Subcutaneous preadipocyte (primary cell): ENCODE measurements around the gene JUN. TPM values are rescaled to one million over a fixed set of nuclear protein-coding genes. Genes with fewer than 3 reads are reported as not detected.

ENCODE experiments used
- total RNA-seq: library from RNA; depleted of rRNA; stranded (reverse); fragments of >200 nt; gene quantifications from 2 replicates; pipeline ENCODE4 v1.2.3, GENCODE V29; 2012

The JUN gene
- 77.5 and 89.9 TPM in 2 replicates for total RNA-seq

DNA sequence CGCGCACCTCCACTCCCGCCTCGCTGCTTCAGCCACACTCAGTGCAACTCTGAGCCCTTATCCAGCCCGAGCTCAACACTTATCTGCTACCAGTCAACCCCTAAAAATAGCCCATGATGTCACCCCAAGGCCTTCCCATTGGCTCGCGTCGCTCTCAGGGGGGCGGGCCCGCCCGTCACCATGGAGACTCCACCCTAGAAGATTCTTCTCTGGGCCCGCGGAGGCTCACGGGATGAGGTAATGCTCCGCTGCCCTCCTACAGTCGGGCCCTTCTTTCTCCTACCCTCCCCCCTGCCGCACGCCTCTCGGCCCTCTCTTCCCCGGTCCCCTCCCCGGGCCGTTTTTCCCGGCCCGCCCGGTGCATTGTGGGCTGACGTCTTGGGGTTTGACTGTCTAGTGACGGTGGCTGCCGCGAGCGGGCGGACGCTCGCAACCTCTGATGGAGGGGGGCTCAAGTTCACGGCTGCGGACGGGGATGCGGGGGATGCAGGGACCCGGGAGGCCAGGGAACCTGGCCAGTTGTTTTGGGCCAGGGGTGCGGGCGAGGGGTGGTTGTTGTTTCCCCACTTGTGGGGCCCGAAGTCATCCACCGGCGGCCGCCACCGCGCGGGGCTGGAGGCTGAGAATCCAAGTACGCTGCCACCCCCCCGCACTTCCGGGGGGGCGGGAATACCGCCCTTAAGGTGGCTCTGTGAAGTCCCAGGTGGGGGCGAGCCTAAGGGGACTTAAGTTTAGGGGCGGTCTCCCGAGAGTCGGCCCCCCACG is at the start of gene JUN:
JUN (minus strand) TSS at position 55 of the 765 bp plus-strand sequence. CDS start 977 bp downstream, outside the sequence.

Other genes with a start within 250 kb of the JUN start
- gene OMA1, start 237.3 kb downstream of the JUN start, total RNA-seq = 12.9 and 21.9 TPM in 2 replicates
- gene TACSTD2, start 206.8 kb downstream of the JUN start, total RNA-seq = under 0.01 and 0.20 TPM in 2 replicates
- gene MYSM1, start 84.0 kb downstream of the JUN start, total RNA-seq = 14.7 and 20.9 TPM in 2 replicates